GM21737 (cell line): ENCODE measurements around the gene NOTCH2.

ENCODE experiments used
- ATAC-seq: cut with Tn5 transposase; IDR thresholded peaks from one replicate; pipeline ENCODE4 v1.9.1; 2021; ENCODE audit warnings: mild to moderate bottlenecking, moderate library complexity; ENCODE audit not compliant: unreplicated experiment

Gene NOTCH2

DNA sequence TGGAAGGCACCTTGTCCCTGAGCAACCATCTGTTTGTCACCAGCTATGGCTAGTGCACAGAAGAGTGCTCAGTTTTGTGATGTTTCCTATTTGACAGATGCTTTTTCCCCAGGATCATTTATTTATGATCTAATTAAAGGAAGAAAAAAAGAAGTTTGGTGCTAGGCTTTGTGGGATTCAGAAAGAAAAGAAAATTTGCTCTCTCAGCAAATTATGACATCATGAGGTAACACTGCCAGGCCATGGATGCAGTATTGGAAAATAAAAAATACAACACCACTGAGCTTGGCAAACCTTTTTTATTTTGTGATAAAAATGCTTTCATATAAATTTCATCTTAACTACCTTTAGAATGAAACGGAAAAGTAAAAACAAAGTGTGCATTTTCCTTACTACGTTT, 157.7 kb downstream of the NOTCH2 start:
- no peak for ATAC-seq

GRCh38 chr1:119910618-119911017, 158.8 kb downstream of the NOTCH2 start:
- no peak for ATAC-seq

DNA sequence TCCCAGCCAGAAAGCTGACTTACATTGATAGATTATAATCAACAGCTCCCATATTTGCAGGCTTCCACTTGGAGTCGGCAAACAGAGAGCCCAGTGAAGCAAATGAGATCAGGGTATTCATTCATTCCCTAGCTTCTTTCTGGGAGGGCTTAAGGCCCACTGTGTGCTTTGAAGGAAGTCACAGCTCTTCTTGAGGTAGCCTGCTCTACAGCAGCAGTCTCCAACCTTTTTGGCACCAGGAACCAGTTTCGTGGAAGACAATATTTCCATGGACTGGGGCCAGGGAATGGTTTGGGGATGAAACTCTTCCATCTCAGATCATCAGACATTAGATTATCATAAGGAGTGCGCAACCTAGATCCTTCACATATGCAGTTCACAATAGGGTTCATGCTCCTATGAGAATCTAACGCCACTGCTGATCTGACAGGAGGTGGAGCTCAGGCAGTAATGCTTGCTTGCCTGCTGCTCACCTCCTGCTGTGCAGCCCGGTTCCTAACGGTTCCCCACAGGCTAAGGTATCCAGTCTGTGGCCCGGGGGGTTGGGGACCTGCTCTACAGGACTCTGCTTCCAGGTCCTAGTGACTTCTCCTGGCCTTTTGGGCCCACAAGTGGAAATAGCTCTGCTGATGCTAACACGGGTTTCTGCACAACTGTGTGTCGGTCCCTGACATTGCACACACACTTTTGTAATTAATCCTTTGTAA, 159.4 kb downstream of the NOTCH2 start:
- no peak for ATAC-seq

DNA sequence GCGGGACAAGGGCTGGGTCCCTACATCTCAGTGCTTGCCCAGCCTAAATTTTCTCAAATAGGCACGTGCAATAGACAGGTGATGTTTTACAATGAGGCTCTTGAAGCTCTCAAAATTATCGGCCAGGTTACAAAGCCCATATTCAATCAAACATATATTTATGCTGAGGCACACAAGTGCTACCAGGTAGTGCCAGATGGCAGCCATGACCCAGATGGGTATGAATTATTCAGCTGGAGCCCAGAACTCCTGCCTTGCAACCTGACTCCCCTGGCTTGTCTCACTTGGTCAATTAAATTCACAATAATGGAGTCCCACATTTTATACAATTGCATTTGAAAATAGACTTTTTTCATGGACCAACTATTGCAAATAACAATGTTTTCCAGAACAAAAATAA, 160.8 kb downstream of the NOTCH2 start:
- ATAC-seq = no peak

DNA sequence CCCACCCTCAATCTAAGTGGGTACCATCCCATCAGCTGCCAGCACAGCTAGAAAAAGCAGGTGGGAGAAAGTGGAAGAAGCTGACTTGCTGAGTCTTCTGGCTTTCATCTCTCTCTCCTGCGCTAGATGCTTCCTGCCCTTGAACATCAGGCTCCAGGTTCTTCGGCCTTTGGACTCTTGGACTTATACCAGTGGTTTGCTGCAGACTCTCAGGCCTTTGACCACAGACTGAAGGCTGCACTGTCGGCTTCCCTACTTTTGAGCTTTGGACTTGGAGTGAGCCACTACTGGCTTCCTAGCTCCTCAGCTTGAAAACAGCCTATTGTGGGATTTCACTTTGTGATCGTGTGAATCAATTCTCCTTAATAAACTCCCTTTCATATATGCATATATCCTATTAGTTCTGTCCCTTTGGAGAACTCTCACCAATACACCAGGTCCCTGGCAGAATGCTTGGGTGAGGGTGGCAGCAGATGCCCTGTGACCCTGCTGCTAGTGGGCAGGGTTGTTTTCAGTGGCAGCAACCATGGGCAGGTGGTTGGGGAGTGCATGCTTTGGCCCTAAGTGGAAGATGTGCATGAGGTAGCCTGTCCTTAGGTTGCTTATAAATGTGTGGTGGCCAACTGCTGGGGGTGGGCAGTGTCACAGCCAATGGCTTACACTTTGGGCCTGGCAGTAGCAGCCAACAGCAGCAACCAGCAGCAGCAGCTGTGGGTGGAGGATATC, 162.4 kb downstream of the NOTCH2 start:
- ATAC-seq = no peak

DNA sequence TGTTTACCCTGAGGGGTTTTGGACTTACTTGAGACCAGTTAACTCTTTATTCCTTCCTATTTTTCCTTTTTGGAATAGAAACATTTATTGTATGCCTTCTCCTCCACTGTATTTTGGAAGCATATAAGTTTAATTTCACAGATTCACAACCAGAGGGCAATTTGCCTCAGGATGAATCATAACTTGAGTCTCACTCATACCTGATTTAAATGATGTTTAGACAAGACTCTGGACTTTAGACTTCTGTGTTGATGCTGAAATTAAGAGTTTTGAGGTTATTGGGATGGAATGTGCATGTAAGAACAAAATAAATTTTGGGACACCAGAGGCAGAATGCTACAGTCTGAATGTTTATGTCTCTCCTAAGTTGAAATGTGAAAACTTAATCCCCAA, 166.0 kb downstream of the NOTCH2 start:
- ATAC-seq = no peak

GRCh38 chr1:119902775-119903442, 166.6 kb downstream of the NOTCH2 start:
- no peak for ATAC-seq

DNA sequence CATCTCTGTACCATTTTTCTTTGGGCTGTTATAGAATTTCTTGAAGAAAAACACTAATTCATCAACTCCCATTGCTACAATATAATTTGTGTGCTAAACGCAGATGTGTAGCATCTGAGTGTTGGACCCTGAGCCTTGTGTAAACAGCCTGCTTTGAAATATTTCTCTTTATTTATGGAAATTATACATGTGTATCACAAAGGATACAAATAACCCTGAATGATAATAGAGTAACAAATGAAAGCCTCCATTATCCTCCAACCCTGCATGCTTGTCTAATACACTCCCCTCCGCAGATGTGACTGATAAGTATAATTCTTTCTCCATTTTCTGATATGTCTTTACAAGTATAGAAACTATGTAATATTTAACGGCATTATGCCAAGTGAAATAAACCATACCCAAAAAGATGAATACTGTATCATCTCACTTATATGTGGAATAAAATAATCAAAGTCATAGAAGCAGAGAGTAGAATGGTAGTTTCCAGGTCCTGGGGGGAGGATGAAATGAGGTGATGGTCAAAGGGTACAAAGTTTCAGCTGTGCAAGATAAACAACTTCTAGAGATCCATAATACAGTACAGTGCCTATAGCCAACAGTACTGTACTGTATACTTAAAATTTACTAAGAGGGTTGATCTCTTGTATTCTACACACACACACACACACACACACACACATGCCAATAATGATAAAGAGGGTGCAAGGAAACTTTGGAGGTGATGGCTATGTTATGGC, 170.3 kb downstream of the NOTCH2 start:
- no peak for ATAC-seq

DNA sequence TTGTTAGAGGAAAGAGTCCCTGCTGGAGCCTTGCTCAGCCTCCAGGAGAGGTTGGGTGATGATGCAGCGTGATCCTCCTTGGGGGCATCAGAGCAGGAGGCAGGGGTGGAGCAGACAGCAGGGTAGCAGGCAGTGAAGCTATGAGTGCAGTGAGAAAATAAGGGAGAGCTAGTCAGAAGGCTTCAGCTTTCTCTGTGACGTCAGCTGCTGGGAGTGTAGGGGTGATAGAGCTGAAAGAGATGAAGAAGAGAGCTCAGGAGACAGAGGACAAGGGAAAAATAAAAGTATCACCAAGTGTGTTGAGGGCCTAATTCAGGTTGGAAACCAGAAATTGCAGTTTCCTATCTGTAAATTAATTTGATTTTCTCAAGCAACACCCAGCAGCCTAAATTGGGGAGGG, 170.9 kb downstream of the NOTCH2 start:
- no peak for ATAC-seq

DNA sequence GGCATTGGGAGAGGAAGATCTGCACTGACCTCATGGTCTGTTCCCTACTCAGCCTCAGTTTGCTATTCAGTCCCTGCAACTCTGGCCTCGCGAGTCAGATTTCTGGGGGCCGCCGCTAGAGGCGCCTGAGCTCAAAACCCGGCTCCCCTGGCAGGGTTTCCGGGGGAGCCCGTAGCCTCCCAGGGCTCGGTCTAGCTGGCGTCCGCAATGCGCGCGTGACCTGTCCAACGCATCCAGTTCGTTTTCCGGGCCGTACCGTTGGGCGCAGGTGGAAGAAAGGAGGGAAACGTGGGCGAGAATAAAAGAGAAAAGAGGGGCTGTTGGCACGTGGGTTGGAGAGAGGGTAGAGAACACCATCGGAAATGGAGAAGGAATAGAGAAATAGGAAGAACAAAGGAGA, 173.2 kb downstream of the NOTCH2 start, which contains the start of gene ADAM30:
TSS of gene ADAM30 (minus strand) at position 213 of the 400 bp plus-strand sequence. CDS start at position 34, 179 bp downstream.
- ATAC-seq = no peak

DNA sequence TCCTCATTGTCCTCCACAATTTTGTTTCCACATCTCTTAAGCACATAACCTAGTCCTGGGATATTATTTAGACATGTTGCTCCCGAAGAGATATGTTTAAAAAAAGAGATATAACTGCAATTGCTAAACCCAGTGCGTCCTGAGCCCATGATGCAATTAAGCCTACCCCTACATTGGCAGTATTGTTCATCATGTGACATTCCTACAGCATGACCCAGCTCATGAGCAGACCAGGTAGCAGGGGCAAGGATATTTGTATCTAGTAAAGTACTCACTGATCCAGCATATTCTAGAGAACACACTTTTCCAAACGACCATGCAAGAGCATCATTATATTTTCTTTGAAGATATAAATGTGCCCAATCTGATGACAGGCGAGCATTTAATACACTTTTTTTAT, 174.4 kb downstream of the NOTCH2 start:
- ATAC-seq = no peak

GRCh38 chr1:119893827-119894700, 175.4 kb downstream of the NOTCH2 start:
- ATAC-seq = no peak

GRCh38 chr1:119893238-119893791, 176.1 kb downstream of the NOTCH2 start:
- ATAC-seq = no peak

DNA sequence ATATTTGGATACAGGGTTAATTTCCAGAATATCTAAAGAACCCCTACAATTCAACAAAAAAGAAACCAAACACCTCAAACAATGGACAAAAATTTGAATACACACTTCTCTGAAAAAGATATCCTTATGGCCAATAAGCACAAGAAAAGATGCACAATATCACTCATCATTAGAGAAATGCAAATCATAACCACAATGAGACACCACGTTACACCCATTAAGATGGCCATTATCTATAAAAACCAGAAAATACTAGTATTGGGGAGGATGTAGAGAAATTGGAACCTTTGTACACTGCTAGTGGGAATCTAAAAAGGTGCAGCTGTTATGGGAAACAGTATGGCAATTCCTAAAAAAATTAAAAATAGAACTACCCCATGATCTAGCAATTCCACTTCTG, 178.1 kb downstream of the NOTCH2 start:
- ATAC-seq = no peak

DNA sequence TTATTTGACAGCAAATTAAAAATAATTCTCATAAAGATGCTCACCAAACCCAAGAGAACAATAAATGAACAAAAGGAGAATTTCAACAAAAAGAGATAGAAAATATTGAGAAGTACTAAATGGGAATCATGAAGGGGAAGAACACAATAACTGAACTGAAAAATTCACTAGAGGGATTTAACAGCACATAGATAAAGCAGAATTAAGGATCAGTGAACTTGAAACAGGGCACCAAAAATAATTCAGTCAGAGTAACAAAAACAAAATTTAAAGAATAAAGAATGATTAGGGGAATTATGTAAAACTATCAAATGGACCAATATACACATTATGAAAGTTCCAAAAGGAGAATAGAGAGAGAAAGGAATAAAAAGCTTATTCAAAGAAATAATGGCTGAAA, 181.0 kb downstream of the NOTCH2 start:
- ATAC-seq = no peak

- no peak for ATAC-seq
Measured at GRCh38 chr1:119887427-119887826, 182.0 kb downstream of the NOTCH2 start.

DNA sequence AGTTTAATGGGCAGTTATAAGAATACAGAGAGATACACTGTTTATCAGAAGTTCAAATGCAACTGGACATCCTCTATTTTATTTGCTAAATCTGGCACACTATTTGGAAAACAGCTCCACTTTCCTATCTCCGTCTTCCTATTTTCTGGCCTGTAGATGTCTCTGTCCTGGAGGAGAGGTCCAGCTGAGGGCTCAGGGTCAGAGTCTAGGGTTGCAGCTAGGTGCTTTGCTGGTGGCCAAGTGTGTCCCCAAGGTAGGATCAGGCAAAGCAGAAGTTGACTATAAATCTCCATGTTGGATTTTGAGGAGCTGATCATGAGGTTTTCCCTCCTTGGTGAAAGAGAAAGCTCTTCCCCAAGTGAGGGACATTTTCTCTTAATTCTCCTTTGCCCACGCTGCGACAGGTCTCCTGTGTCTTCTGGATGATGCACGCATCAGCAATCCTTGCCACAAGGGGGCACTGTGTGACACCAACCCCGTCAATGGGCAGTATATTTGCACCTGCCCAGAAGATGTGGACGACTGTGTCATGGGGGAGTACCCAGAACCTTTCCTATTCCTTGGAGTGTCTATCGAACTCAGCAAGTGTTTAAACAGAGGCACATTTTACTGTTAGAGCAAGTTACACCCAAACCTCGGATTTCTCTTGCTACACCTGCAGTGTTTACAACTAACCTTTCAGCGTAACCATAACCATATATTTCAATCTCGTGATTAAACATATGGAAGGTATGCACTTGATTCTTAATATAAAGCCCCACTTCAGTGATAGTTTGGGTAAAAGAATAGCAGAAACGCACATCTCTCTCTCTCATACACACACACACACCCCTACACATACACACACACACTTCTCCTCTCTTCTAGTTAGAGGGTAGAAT, 183.3 kb downstream of the NOTCH2 start:
- no peak for ATAC-seq

DNA sequence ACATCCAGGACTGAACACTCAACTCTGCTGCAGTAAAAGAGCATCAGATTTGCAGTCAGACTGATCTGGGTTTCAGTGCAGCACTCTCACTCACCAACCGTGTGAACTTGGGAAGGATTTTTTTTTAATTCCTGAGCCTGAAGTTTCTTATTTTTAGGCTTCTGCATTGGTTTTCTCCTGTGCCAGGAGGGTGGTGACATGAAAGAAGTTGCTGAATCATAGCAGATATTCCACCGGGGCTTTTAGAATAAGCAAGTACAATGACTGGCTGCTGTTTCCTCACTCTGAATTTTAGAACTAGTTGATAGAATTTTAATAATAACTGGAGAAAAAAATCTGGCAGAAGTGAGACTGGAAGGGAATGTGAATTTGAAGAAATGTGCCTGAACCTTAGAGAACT, 184.8 kb downstream of the NOTCH2 start:
- no peak for ATAC-seq

DNA sequence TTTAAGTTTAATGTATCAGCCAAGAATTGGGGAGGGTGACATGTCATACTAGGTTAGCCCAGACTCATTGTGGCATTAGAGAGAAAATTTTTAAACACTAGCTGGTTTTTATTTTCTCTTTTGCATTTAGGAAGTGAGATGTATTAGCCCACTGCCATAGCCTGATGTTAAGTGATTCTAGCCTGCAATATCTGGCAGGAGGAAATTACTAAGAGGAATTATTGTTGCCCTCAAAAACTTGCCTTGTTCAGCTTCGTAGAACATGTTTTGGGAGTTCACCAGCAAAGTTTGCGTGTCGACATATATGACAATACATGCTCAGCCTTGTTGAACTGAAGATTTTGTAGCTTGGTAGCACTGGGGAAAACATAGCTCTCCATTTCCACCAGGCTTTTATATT, 185.6 kb downstream of the NOTCH2 start:
- no peak for ATAC-seq
